H9 (cell line): ENCODE data around the gene CD226. TPM values are rescaled to one million over a fixed set of nuclear protein-coding genes. Genes with fewer than 3 reads are reported as not detected.

ENCODE experiments used
- DNase-seq: peaks from one replicate; pipeline ENCODE4 v3.0.0-alpha.2; 2017
- H2AFZ ChIP-seq: one replicate; pipeline ENCODE4 v1.6.1; 2013; ENCODE audit warnings: mild to moderate bottlenecking, low read length, control low read depth, moderate library complexity
- H2AK5ac ChIP-seq: 2 replicates; pipeline ENCODE4 v1.6.1; 2013; ENCODE audit warnings: low read length, control low read depth, mixed read lengths; ENCODE audit not compliant: insufficient read length
- H2BK120ac ChIP-seq: one replicate; pipeline ENCODE4 v1.6.1; 2013; ENCODE audit warnings: low read depth, mild to moderate bottlenecking, low read length, control low read depth, inconsistent platforms; ENCODE audit not compliant: poor library complexity, severe bottlenecking
- H2BK12ac ChIP-seq: 2 replicates; pipeline ENCODE4 v1.6.1; 2013; ENCODE audit warnings: low read length, control low read depth, mixed read lengths, low read depth; ENCODE audit not compliant: insufficient read length
- H2BK15ac ChIP-seq: 2 replicates; pipeline ENCODE4 v1.6.1; 2013; ENCODE audit warnings: low read depth, low read length, control low read depth
- H2BK20ac ChIP-seq: one replicate; pipeline ENCODE4 v1.6.1; 2013; ENCODE audit warnings: low read depth, mild to moderate bottlenecking, low read length, control low read depth, inconsistent platforms; ENCODE audit not compliant: poor library complexity, severe bottlenecking
- H2BK5ac ChIP-seq: 2 replicates; pipeline ENCODE4 v1.6.1; 2013; ENCODE audit warnings: low read length, control low read depth, mixed read lengths; ENCODE audit not compliant: insufficient read length
- H3K14ac ChIP-seq: 2 replicates; pipeline ENCODE4 v1.6.1; 2013; ENCODE audit warnings: low read length, control low read depth; ENCODE audit not compliant: insufficient read depth
- H3K18ac ChIP-seq: 2 replicates; pipeline ENCODE4 v1.6.1; 2013; ENCODE audit warnings: low read depth, mild to moderate bottlenecking, mixed read lengths, low read length, control low read depth; ENCODE audit not compliant: insufficient read length
- H3K23ac ChIP-seq: 2 replicates; pipeline ENCODE4 v1.6.1; 2013; ENCODE audit warnings: low read length, control low read depth, mixed read lengths, low read depth; ENCODE audit not compliant: insufficient read length
- H3K23me2 ChIP-seq: 2 replicates; pipeline ENCODE4 v1.6.1; 2013; ENCODE audit warnings: low read depth, mild to moderate bottlenecking, mixed read lengths, low read length, control low read depth; ENCODE audit not compliant: insufficient read length, poor library complexity, severe bottlenecking
- H3K27ac ChIP-seq: 2 replicates; pipeline ENCODE4 v1.5.1; 2013; ENCODE audit warnings: low read length, control low read depth, mixed read lengths, low read depth; ENCODE audit not compliant: insufficient read length
- H3K27me3 ChIP-seq: 2 replicates; pipeline ENCODE4 v1.6.1; 2013; ENCODE audit warnings: low read length, control low read depth, inconsistent platforms; ENCODE audit not compliant: insufficient read depth
- H3K4ac ChIP-seq: 2 replicates; pipeline ENCODE4 v1.6.1; 2013; ENCODE audit warnings: low read depth, mild to moderate bottlenecking, control low read depth, inconsistent platforms, low read length, moderate library complexity
- H3K4me1 ChIP-seq: 2 replicates; pipeline ENCODE4 v1.6.1; 2013; ENCODE audit warnings: low read length, control low read depth, inconsistent platforms; ENCODE audit not compliant: insufficient read depth
- H3K4me2 ChIP-seq: 2 replicates; pipeline ENCODE4 v1.6.1; 2013; ENCODE audit warnings: low read length, control low read depth, mixed read lengths; ENCODE audit not compliant: insufficient read length, insufficient read depth
- H3K56ac ChIP-seq: 2 replicates; pipeline ENCODE4 v1.6.1; 2013; ENCODE audit warnings: low read depth, mild to moderate bottlenecking, mixed read lengths, low read length, control low read depth; ENCODE audit not compliant: insufficient read length
- H3K79me1 ChIP-seq: 2 replicates; pipeline ENCODE4 v1.6.1; 2013; ENCODE audit warnings: low read depth, mild to moderate bottlenecking, moderate library complexity, low read length, control low read depth, inconsistent platforms; ENCODE audit not compliant: insufficient read depth, poor library complexity, severe bottlenecking
- H3K79me2 ChIP-seq: 2 replicates; pipeline ENCODE4 v1.6.1; 2013; ENCODE audit warnings: low read length, control low read depth, inconsistent platforms; ENCODE audit not compliant: insufficient read depth
- H3K9ac ChIP-seq: 2 replicates; pipeline ENCODE4 v1.6.1; 2013; ENCODE audit warnings: low read length, control low read depth, mixed read lengths; ENCODE audit not compliant: insufficient read length; ENCODE audit errors: extremely low read depth
- H3K9me3 ChIP-seq: one replicate; pipeline ENCODE4 v1.6.1; 2013; ENCODE audit warnings: low read depth, low read length, inconsistent platforms; ENCODE audit not compliant: control insufficient read depth
- H3T11ph ChIP-seq: one replicate; pipeline ENCODE4 v1.6.1; 2013; ENCODE audit warnings: mild to moderate bottlenecking, low read length, control low read depth, inconsistent platforms
- H4K20me1 ChIP-seq: one replicate; pipeline ENCODE4 v1.6.1; 2013; ENCODE audit not compliant: control insufficient read depth, insufficient read length, insufficient read depth
- H4K5ac ChIP-seq: 2 replicates; pipeline ENCODE4 v1.6.1; 2013; ENCODE audit warnings: low read depth, mild to moderate bottlenecking, mixed read lengths, low read length, control low read depth; ENCODE audit not compliant: insufficient read length
- H4K8ac ChIP-seq: replicated peaks from 2 replicates; pipeline ENCODE4 v1.6.1; 2013; ENCODE audit warnings: low read length, control low read depth, mixed read lengths, low read depth; ENCODE audit not compliant: insufficient read length
- H4K91ac ChIP-seq: 2 replicates; pipeline ENCODE4 v1.6.1; 2013; ENCODE audit warnings: low read depth, mild to moderate bottlenecking, moderate library complexity, mixed read lengths, low read length, control low read depth; ENCODE audit not compliant: insufficient read length
- H3K27ac Mint-ChIP-seq, 3 experiments: 2 replicates in 2 of 3; 3 replicates in 1 of 3; pipeline ENCODE4 v1.8.0; 2020 to 2021; ENCODE audit warnings: mixed read lengths in 3 of 3, mild to moderate bottlenecking in 1 of 3, moderate library complexity in 1 of 3
- H3K27me3 Mint-ChIP-seq: 2 replicates; pipeline ENCODE4 v1.8.0; 2021; ENCODE audit warnings: low read depth, mild to moderate bottlenecking, moderate library complexity, mixed read lengths
- H3K36me3 Mint-ChIP-seq, 3 experiments: 2 replicates in 2 of 3; 3 replicates in 1 of 3; pipeline ENCODE4 v1.8.0; 2020 to 2021; ENCODE audit warnings: low read depth in 3 of 3, mixed read lengths in 3 of 3; ENCODE audit not compliant: insufficient read depth in 1 of 3
- H3K4me1 Mint-ChIP-seq, 2 experiments: 2 replicates each; pipeline ENCODE4 v1.8.0; 2020; ENCODE audit warnings: mixed read lengths in 2 of 2
- H3K4me3 Mint-ChIP-seq, 2 experiments: 2 replicates in 1 of 2; 3 replicates in 1 of 2; pipeline ENCODE4 v1.8.0; 2020 to 2021; ENCODE audit warnings: mild to moderate bottlenecking in 2 of 2, mixed read lengths in 2 of 2, moderate library complexity in 1 of 2
- H3K9me3 Mint-ChIP-seq, 2 experiments: 2 replicates in 1 of 2; 3 replicates in 1 of 2; pipeline ENCODE4 v1.8.0; 2020; ENCODE audit warnings: mild to moderate bottlenecking in 2 of 2, mixed read lengths in 2 of 2, moderate library complexity in 1 of 2
- CTCF ChIP-seq: fragments of 200-600 bp; sonication (generic); conservative IDR thresholded peaks from 3 replicates; pipeline ENCODE4 v1.8.0; 2021; ENCODE audit warnings: antibody characterized with exemption, mild to moderate bottlenecking
- WGBS: extraction: QIAGEN DNeasy Blood & Tissue Kit; methylation state at CpG from one replicate; pipeline ENCODE4 v1.1.7; 2013; ENCODE audit warnings: missing lambda C conversion rate, low lambda C conversion rate, mixed read lengths; ENCODE audit not compliant: insufficient read length; ENCODE audit errors: extremely low coverage; 5-methylcytosine and 5-hydroxymethylcytosine counted together
- total RNA-seq: library from RNA; stranded (reverse); gene quantifications from 2 replicates; pipeline ENCODE4 v1.2.1, GENCODE V29; 2021

Gene CD226
- total RNA-seq, 1 experiment from 2014 or later: not detected

GRCh38 chr18:69872661-69873060 lies 75.0 kb downstream of the CD226 start:
- Histone ChIP-seq H2BK15ac (no peak overlapping the region), H2BK120ac (no peak overlapping the region), H3K23ac (no peak overlapping the region), H3K9ac (no peak overlapping the region), H3K27me3 (no peaks in the 10 kb centered on the region), H3K4me1 (peaks cover under 1% of the 10 kb centered on the region; the same call in 1 of the 2 replicates), H3K9me3 (no peaks in the 10 kb centered on the region), H3T11ph (no peak overlapping the region), H3K4me2 (no peak overlapping the region), H3K27ac (no peak overlapping the region), H4K20me1 (no peaks in the 10 kb centered on the region), H4K91ac (no peak overlapping the region), H2AK5ac (no peak overlapping the region), H3K79me1 (no peaks in the 10 kb centered on the region), H3K4ac (no peak overlapping the region), H2BK20ac (no peak overlapping the region), H2BK5ac (no peak overlapping the region), H2BK12ac (no peak overlapping the region), H2AFZ (no peak overlapping the region), H4K8ac (no peak overlapping the region), H3K14ac (no peak overlapping the region), H3K23me2 (no peaks in the 10 kb centered on the region), H4K5ac (no peak overlapping the region), H3K79me2 (no peaks in the 10 kb centered on the region), H3K56ac (no peak overlapping the region), H3K18ac (no peak overlapping the region)
- peaks cover 5 to 15% of the 10 kb centered on the region in 2 experiments; a peak in 3 of 4 replicates for H3K4me1 Mint-ChIP-seq
- H3K27me3 Mint-ChIP-seq: no peaks in the 10 kb centered on the region
- WGBS: no CpG with 5 or more reads among the region's 4 CpGs
- H3K36me3 Mint-ChIP-seq: peaks cover 0 to 2% (median 0%) of the 10 kb centered on the region in 3 experiments; a peak in 1 of 7 replicates
- no peak for TF ChIP-seq CTCF
- H3K27ac Mint-ChIP-seq: peak overlapping the region in 1 of 3 experiments; percentile 68; a peak in 2 of 7 replicates
- no peaks in the 10 kb centered on the region; a peak in 1 of 5 replicates for H3K9me3 Mint-ChIP-seq
- DNase-seq: no peak
- no peak overlapping the region for H3K4me3 Mint-ChIP-seq
